K562 (cell line): Measurements from ENCODE around the gene AHR. TPM values are rescaled to one million over a fixed set of nuclear protein-coding genes. Genes with fewer than 3 reads are reported as not detected.

Experiments used
- ATAC-seq: fragments of 200-7000 bp; cut with Tn5 transposase; 3 replicates; pipeline ENCODE4 v1.9.1; 2020; ENCODE audit warnings: moderate library complexity
- BruUV-seq: library from RNA; stranded (reverse); fragments of 400-500 nt; replicated peaks from 2 replicates; lab custom pipeline; 2021; lab: Mats Ljungman, UMichigan
- CTCF ChIA-PET: fragments of 300-600 bp; formaldehyde crosslinking; extraction: SDS; loops from one replicate; lab custom pipeline; 2021; ENCODE audit warnings: low intra/inter-chr PET ratio; lab: Yijun Ruan, JAX
- POLR2A ChIA-PET: fragments of 300-600, 350-650 bp; sonication (Branson Sonifier 250); formaldehyde crosslinking; extraction: SDS; loops from one replicate; lab custom pipeline; 2021; ENCODE audit warnings: antibody characterized with exemption, inconsistent platforms; lab: Yijun Ruan, JAX
- DNase-seq, 4 experiments: peaks; one replicate each; pipeline versions ENCODE4 v3.0.0 to v3.0.0-alpha.2; 2011 to 2018; ENCODE audit warnings: low spot score in 3 of 4, mixed read lengths in 3 of 4; ENCODE audit errors: extremely low read depth in 1 of 4
- FAIRE-seq: peaks from 2 replicates; lab custom pipeline; 2011; peaks lifted over from hg19 to GRCh38; lab: Jason Lieb, UNC
- H2AFZ ChIP-seq: 2 replicates; pipeline ENCODE4 v1.6.0; 2011; ENCODE audit warnings: low read depth, low read length, control low read depth, inconsistent platforms
- H3K27ac ChIP-seq: fragments of 200-600 bp; 3 replicates; pipeline ENCODE4 v1.8.0; 2011; ENCODE audit warnings: low read depth, mild to moderate bottlenecking, control low read depth, inconsistent platforms, low read length, moderate library complexity, mixed read lengths; ENCODE audit errors: extremely low read depth
- H3K27me3 ChIP-seq, 2 experiments: fragments of 300-600 bp in 1 of 2; 2 replicates in 1 of 2; 3 replicates in 1 of 2; pipeline versions ENCODE4 v1.6.0 to v1.8.0; 2011; ENCODE audit warnings: inconsistent platforms in 2 of 2, low read length in 2 of 2, mild to moderate bottlenecking in 1 of 2, mixed read lengths in 1 of 2, moderate library complexity in 1 of 2; ENCODE audit not compliant: control insufficient read depth in 2 of 2, insufficient read depth in 2 of 2
- H3K36me3 ChIP-seq: fragments of 300-600 bp; 3 replicates; pipeline ENCODE4 v1.8.0; 2011; ENCODE audit warnings: mild to moderate bottlenecking, low read length, inconsistent platforms; ENCODE audit not compliant: control insufficient read depth, insufficient read depth
- H3K4me1 ChIP-seq, 2 experiments: fragments of 200-600 bp in 1 of 2; replicated peaks in 1 of 2; 2 replicates in 1 of 2; 3 replicates in 1 of 2; pipeline versions ENCODE4 v1.5.1 to v1.8.0; 2011; ENCODE audit warnings: inconsistent platforms in 2 of 2, low read length in 2 of 2, mild to moderate bottlenecking in 1 of 2, mixed read lengths in 1 of 2, moderate library complexity in 1 of 2; ENCODE audit not compliant: control insufficient read depth in 2 of 2, insufficient read depth in 2 of 2
- H3K4me2 ChIP-seq: 2 replicates; pipeline ENCODE4 v1.6.1; 2011; ENCODE audit warnings: low read length, control low read depth, inconsistent platforms, mixed read lengths; ENCODE audit not compliant: insufficient read depth
- H3K4me3 ChIP-seq: fragments of 200-600 bp; sonication (generic), shearing (Covaris generic); 2 replicates; pipeline ENCODE4 v1.5.1; 2016; ENCODE audit warnings: control low read depth, inconsistent platforms
- H3K79me2 ChIP-seq: fragments of 200-600 bp; 3 replicates; pipeline ENCODE4 v1.8.0; 2011; ENCODE audit warnings: low read length, inconsistent platforms; ENCODE audit not compliant: control insufficient read depth, insufficient read depth
- H3K9ac ChIP-seq, 2 experiments: 2 replicates each; pipeline versions ENCODE4 v1.6.0 to v1.6.1; 2011; ENCODE audit warnings: low read depth in 2 of 2, low read length in 2 of 2, control low read depth in 1 of 2, inconsistent platforms in 1 of 2, mild to moderate bottlenecking in 1 of 2, mixed read lengths in 1 of 2; ENCODE audit not compliant: insufficient read depth in 1 of 2
- H3K9me1 ChIP-seq: one replicate; pipeline ENCODE4 v1.6.0; 2011; ENCODE audit warnings: inconsistent platforms, mild to moderate bottlenecking, low read length, moderate library complexity; ENCODE audit not compliant: control insufficient read depth, insufficient read depth
- H3K9me3 ChIP-seq: replicated peaks from 2 replicates; pipeline ENCODE4 v1.5.1; 2011; ENCODE audit warnings: low read depth, low read length, inconsistent platforms; ENCODE audit not compliant: control insufficient read depth, insufficient read depth
- H4K20me1 ChIP-seq: replicated peaks from 2 replicates; pipeline ENCODE4 v1.6.1; 2011; ENCODE audit warnings: low read length, inconsistent platforms, mixed read lengths; ENCODE audit not compliant: control insufficient read depth, insufficient read depth
- DDX20 ChIP-seq: fragments of 450-650 bp; IDR thresholded peaks from 2 replicates; pipeline ENCODE4 v1.6.1; 2016; ENCODE audit warnings: missing genetic modification characterization, low read depth, mild to moderate bottlenecking, missing compliant biosample characterization, moderate library complexity
- GTF2F1 ChIP-seq: IDR thresholded peaks from 2 replicates; pipeline ENCODE4 v1.6.1; 2011; ENCODE audit warnings: low read depth, low read length, improper control_type of control experiment
- KLF10 ChIP-seq: fragments of 250-450 bp; sonication (Bioruptor Pico); IDR thresholded peaks from 2 replicates; pipeline ENCODE4 v1.6.1; 2021; ENCODE audit warnings: matching md5 sums
- MCM7 ChIP-seq, 2 experiments: fragments of 450-650 bp; IDR thresholded peaks; 2 replicates each; pipeline ENCODE4 v1.6.1; 2016 to 2018
- NCOA4 ChIP-seq: fragments of 450-650 bp; IDR thresholded peaks from 2 replicates; pipeline ENCODE4 v1.6.1; 2018; ENCODE audit warnings: mild to moderate bottlenecking; ENCODE audit not compliant: partially characterized antibody
- POLR2AphosphoS5 ChIP-seq: IDR thresholded peaks from 2 replicates; pipeline ENCODE4 v1.6.1; 2011; ENCODE audit warnings: mild to moderate bottlenecking, low read depth, low read length, moderate library complexity; ENCODE audit not compliant: control insufficient read depth, insufficient read depth
- TAF9B ChIP-seq: fragments of 450-650 bp; IDR thresholded peaks from 2 replicates; pipeline ENCODE4 v1.6.1; 2018; ENCODE audit warnings: mild to moderate bottlenecking; ENCODE audit not compliant: partially characterized antibody
- TFAM ChIP-seq: fragments of 250-450 bp; sonication (Bioruptor Pico); conservative IDR thresholded peaks from 2 replicates; pipeline ENCODE4 v1.5.0; 2021; ENCODE audit warnings: mild to moderate bottlenecking, moderate library complexity
- XRCC4 ChIP-seq: IDR thresholded peaks from one replicate; pipeline ENCODE4 v1.6.1; 2011; ENCODE audit not compliant: insufficient read depth, insufficient read length; ENCODE audit errors: extremely low read depth
- ZFP36 ChIP-seq: fragments of 150-350 bp; IDR thresholded peaks from 2 replicates; pipeline ENCODE4 v1.6.1; 2018; ENCODE audit warnings: low read length, low read depth; ENCODE audit not compliant: partially characterized antibody
- ZNF212 ChIP-seq: fragments of 450-650 bp; formaldehyde crosslinking; IDR thresholded peaks from 2 replicates; pipeline ENCODE4 v1.4.0; 2020; ENCODE audit warnings: mild to moderate bottlenecking
- ZNF217 ChIP-seq: sonication (generic); formaldehyde crosslinking; IDR thresholded peaks from 2 replicates; pipeline ENCODE4 v1.8.0; 2022; ENCODE audit warnings: mild to moderate bottlenecking, missing genetic modification reagents
- ZNF384 ChIP-seq: IDR thresholded peaks from 2 replicates; pipeline ENCODE4 v1.6.1; 2012; ENCODE audit warnings: low read depth, low read length, improper control_type of control experiment
- ZZZ3 ChIP-seq: fragments of 450-650 bp; IDR thresholded peaks from 2 replicates; pipeline ENCODE4 v1.6.1; 2016; ENCODE audit warnings: antibody characterized with exemption, mild to moderate bottlenecking, moderate library complexity
- WGBS: fragments of 100-300 bp; shearing (Covaris generic); methylation state at CpG from one replicate; pipeline ENCODE4 v1.1.6; 2016; ENCODE audit warnings: low coverage, mixed read lengths; ENCODE audit not compliant: insufficient coverage; ENCODE audit errors: missing lambda C conversion rate; 5-methylcytosine and 5-hydroxymethylcytosine counted together
- in situ Hi-C: fragments of 300-500 bp; cut with MboI; formaldehyde crosslinking; loops from 4 replicates; pipeline ENCODE4 v1.15.0; 2018; ENCODE audit warnings: inconsistent platforms, mixed read lengths
- intact Hi-C: fragments of 100-400 bp; cut with micrococcal nuclease; formaldehyde crosslinking; loops from 2 replicates; pipeline ENCODE4 v1.14.2; 2022
- polyA plus RNA-seq, 8 experiments: library from polyadenylated mRNA; depleted of rRNA in 4 of 8; stranded (reverse) in 5 of 8; unstranded in 3 of 8; fragments of >200 nt; fragmentation: Nextera tagmentation in 2 of 8; fragmentation: Illumina TruSeq in 1 of 8; extraction: Ambion mirVana in 2 of 8; extraction: Trizol in 1 of 8; gene quantifications; 2 replicates each; pipeline versions ENCODE4 v1.2.1 to v1.2.3, GENCODE V29; 2011 to 2014; ENCODE audit warnings: inconsistent platforms in 1 of 8, missing spikeins in 1 of 8
- total RNA-seq, 7 experiments: library from RNA; depleted of rRNA in 6 of 7; stranded (reverse); fragments of >200 nt in 6 of 7; fragmentation: Illumina TruSeq in 2 of 7; extraction: Trizol in 2 of 7; gene quantifications; 2 replicates each; pipeline versions ENCODE4 v1.2.1 to v1.2.3, GENCODE V29; 2011 to 2021; ENCODE audit warnings: low replicate concordance in 1 of 7
- TF ChIP-seq, protein P1 (sequence below): IDR thresholded peaks from 2 replicates; pipeline ENCODE4 v1.6.1; 2011; ENCODE audit not compliant: insufficient read length; ENCODE audit errors: extremely low read depth
- TF ChIP-seq, protein P2 (sequence below): fragments of 250-450 bp; sonication (Bioruptor Pico); IDR thresholded peaks from 2 replicates; pipeline ENCODE4 v1.4.0; 2020; ENCODE audit warnings: borderline replicate concordance

The AHR gene
- total and polyA plus RNA-seq, 9 of the 15 experiments (the other 6 are each of a cell fraction or from before 2014, with no cell fraction given): 0.16 TPM; not detected in 8

DNA sequence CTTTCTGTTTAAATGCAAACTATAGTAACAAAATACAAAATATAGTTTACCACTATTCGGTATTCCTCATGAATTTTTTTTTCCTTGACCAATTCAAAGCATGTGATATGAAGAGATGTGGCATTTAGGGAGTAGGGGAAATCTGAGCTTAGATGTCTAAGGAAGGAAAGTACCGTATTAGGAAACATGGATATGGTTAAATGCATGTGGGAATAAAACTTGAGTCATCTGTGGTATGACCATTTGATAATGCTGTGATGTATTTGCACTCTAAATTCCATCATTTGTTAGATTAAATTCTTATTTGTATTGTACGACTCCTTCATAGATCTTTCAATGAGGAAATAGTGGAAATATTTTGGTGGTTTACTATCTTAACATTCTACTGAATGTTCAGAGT is 19.7 kb downstream of the AHR start:
- no peak for DNase-seq
- H2AFZ ChIP-seq: no peak overlapping the region
- TF ChIP-seq ZNF384 (no peak), ZNF217 (CRISPR knock-in tag) (no peak), KLF10 (no peak), GTF2F1 (no peak), TAF9B (no peak), TFAM (CRISPR knock-in tag) (no peak), NCOA4 (no peak), ZZZ3 (no peak), ZNF212 (CRISPR knock-in tag) (no peak), POLR2AphosphoS5 (no peak), MCM7 (IDR thresholded peaks at IDR 0.05) (no peak), ZFP36 (no peak), XRCC4 (no peak), DDX20 (tag) (no peak)
- TF ChIP-seq, protein P1, sequence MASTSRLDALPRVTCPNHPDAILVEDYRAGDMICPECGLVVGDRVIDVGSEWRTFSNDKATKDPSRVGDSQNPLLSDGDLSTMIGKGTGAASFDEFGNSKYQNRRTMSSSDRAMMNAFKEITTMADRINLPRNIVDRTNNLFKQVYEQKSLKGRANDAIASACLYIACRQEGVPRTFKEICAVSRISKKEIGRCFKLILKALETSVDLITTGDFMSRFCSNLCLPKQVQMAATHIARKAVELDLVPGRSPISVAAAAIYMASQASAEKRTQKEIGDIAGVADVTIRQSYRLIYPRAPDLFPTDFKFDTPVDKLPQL: no peak
- TF ChIP-seq, protein P2, sequence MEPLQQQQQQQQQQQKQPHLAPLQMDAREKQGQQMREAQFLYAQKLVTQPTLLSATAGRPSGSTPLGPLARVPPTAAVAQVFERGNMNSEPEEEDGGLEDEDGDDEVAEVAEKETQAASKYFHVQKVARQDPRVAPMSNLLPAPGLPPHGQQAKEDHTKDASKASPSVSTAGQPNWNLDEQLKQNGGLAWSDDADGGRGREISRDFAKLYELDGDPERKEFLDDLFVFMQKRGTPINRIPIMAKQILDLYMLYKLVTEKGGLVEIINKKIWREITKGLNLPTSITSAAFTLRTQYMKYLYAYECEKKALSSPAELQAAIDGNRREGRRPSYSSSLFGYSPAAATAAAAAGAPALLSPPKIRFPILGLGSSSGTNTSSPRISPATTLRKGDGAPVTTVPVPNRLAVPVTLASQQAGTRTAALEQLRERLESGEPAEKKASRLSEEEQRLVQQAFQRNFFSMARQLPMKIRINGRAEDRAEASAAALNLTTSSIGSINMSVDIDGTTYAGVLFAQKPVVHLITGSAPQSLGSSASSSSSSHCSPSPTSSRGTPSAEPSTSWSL (CRISPR knock-in tag): no peak

More for the DNA sequence above, 19.7 kb downstream of the AHR start:
- FAIRE-seq (no peak), ATAC-seq (no peak)
- intact Hi-C loops: no loop called here
- Histone ChIP-seq H3K9me3 (no peaks in the 10 kb centered on the region), H3K4me1 (no peaks in the 10 kb centered on the region), H3K27me3 (no peaks in the 10 kb centered on the region), H3K27ac (no peak overlapping the region), H3K36me3 (no peaks in the 10 kb centered on the region), H3K79me2 (no peaks in the 10 kb centered on the region), H4K20me1 (no peaks in the 10 kb centered on the region), H3K9me1 (no peaks in the 10 kb centered on the region), H3K4me2 (no peak overlapping the region), H3K4me3 (no peak overlapping the region), H3K9ac (no peak overlapping the region)
- in situ Hi-C loops: no loop called here
- 10% methylated on average over 3 of the region's 3 CpGs for WGBS
- ChIA-PET POLR2A (no interaction called here), CTCF (no interaction called here)
- no TSS peak for BruUV-seq
